ENCODE results near the gene OR2T6.
"Not testable (repeated sequence)": the region's sequence is repeated elsewhere in the genome, so short reads cannot be mapped to it uniquely, and the experiment has no call there.

- TF ChIP-seq CTCF, POLR2A (IDR thresholded peaks at IDR 0.05): not testable (repeated sequence)
Observed at GRCh38 chr1:248431683-248432082, 56.1 kb downstream of the OR2T6 start.
